ENCODE data around the gene PFKFB2.

PFKFB2 gene

DNA sequence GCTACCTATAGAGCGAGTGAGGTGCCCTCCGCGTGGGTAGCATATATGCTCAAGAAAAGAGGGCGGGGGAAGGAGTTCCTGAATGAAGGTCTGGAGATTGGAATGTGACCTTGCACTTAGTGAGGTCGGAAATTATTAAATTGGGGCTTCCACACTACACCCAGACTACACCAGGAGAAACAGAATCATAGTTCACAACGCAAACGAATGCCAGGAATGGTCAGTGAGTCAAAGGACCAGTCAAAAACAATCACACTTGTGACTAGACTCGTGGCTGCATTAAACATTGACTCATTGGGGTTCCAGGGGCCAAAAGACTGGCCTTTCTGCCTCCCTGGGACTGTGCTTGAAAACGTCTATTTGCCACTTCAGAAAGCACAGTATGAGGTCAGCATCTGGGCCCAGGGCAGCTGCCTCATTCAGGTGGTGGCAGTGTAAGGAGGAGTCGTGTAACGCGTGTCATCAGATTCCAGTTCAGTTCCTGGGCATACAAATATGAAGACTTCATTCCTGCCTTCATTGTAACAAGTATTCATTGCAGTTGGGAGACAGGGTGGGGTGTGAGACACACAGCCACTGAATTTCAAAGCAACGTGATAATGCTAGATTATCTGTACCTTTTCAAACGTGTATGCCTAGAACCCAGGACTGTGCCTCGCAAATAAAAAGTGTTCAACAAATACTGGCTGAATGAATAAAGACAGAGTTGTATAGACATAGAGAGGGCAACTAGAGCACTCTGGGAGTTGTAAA lies 1.7 kb upstream of the PFKFB2 start, which contains the start of gene YOD1:
Gene YOD1 (minus strand): TSS at position 18 of the 753 bp plus-strand sequence. CDS start 178 bp downstream, outside the sequence.
- intact Hi-C loops (cut with DNase I; ENCODE audit: low total_unique reads) = no loop called here
- TF ChIP-seq, protein P1, sequence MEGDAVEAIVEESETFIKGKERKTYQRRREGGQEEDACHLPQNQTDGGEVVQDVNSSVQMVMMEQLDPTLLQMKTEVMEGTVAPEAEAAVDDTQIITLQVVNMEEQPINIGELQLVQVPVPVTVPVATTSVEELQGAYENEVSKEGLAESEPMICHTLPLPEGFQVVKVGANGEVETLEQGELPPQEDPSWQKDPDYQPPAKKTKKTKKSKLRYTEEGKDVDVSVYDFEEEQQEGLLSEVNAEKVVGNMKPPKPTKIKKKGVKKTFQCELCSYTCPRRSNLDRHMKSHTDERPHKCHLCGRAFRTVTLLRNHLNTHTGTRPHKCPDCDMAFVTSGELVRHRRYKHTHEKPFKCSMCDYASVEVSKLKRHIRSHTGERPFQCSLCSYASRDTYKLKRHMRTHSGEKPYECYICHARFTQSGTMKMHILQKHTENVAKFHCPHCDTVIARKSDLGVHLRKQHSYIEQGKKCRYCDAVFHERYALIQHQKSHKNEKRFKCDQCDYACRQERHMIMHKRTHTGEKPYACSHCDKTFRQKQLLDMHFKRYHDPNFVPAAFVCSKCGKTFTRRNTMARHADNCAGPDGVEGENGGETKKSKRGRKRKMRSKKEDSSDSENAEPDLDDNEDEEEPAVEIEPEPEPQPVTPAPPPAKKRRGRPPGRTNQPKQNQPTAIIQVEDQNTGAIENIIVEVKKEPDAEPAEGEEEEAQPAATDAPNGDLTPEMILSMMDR (IDR thresholded peaks at IDR 0.05) = no peak
- peaks cover 0 to 47% (median 27%) of the 10 kb centered on the region in 4 donors for H3K4me1 ChIP-seq
- peaks cover 14 to 23% (median 15%) of the 10 kb centered on the region in 3 donors for H3K36me3 ChIP-seq
- no peak for DNase-seq
- H3K9me3 ChIP-seq = no peaks in the 10 kb centered on the region
- H3K4me3 ChIP-seq = peak within 1 kb of the TSS; percentile 83 to 85
- H3K27me3 ChIP-seq = no peaks in the 10 kb centered on the region
- peak within 1 kb of the TSS; percentile 85 to 86 for H3K27ac ChIP-seq

DNA sequence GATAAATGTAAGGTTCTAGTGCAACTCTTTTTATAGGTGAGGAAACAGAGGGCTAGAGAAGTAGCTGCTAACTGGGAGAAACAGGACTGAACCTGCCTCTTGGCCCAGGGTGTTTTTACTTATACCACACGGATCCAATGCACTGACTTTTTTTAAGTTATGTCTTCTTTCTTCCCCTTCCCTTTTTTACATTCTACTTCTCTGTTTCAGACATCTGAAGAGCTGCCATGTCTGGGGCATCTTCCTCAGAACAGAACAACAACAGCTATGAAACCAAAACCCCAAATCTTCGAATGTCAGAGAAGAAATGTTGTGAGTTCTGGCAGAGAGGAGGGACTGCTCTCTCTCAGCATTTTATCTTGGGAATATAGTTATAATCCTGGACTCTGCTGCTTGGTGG lies 1.4 kb downstream of the PFKFB2 start:
- intact Hi-C loops (cut with DNase I; ENCODE audit: low total_unique reads) = no loop called here
- Histone ChIP-seq H3K27me3 (no peaks in the 10 kb centered on the region), H3K4me3 (no peak overlapping the region), H3K36me3 (no peaks in the 10 kb centered on the region), H3K4me1 (peaks cover 0 to 25% (median 14%) of the 10 kb centered on the region in 4 donors), H3K9me3 (no peaks in the 10 kb centered on the region), H3K27ac (peak overlapping the region; percentile 81 to 90)
- TF ChIP-seq, protein P1 (IDR thresholded peaks at IDR 0.05) = no peak
- DNase-seq = no peak

DNA sequence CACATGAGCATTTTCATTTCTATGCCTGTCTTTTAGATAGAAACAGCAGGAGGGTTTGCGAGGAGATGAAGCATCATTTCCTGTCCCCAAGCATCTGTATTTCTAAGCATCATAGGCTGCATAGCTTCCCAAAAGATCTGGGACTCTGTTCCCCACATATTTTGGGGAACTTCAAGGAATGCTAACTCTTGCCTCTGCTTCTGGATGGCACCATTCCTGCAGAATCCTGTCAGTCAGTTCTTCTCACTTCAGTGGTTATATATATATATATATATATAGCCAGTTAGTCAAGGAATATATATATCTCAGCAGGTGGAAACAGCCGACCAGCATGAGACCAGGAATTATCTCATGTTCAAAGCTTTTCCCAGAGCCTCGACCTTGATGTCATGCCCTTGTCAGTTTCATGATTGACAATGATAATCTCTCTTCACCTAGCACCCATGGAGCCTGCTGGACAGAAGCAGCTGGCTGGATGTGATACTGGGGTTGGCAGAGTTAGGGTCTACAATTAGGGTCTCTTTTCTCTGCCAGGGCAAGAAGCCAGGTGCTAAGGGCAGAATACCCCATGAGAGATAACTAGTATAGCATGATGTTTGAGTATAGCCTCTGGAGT lies 2.4 kb downstream of the PFKFB2 start:
- intact Hi-C loops (cut with DNase I; ENCODE audit: low total_unique reads) = no loop called here
- Histone ChIP-seq H3K4me1 (peaks cover 0 to 23% (median 10%) of the 10 kb centered on the region in 4 donors), H3K36me3 (no peaks in the 10 kb centered on the region), H3K4me3 (no peak overlapping the region), H3K27me3 (no peaks in the 10 kb centered on the region), H3K27ac (no peak overlapping the region), H3K9me3 (no peaks in the 10 kb centered on the region)
- no peak for DNase-seq
- TF ChIP-seq, protein P1 (IDR thresholded peaks at IDR 0.05) = no peak

DNA sequence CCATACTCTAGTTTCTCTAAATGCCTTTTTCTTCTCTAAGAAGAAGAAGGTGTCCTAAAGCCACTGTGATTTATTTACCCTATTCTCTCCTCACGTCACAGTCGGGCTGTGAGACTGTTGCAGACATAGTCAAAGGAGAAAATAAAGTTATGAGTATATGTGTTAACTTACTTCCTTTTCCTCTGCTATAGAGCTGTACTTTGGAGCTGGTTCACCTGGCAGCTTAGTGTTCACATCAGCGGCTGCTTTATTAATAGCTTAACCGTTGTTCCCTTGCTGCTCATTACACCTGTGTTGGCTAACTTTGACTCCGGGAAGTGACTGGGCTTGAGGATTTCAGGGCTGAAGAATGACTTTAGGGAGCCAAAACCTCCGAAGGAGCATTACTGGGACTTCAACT lies 3.6 kb downstream of the PFKFB2 start:
- TF ChIP-seq, protein P1 (IDR thresholded peaks at IDR 0.05) = no peak
- Histone ChIP-seq H3K4me3 (no peak overlapping the region), H3K36me3 (peaks cover 4 to 5% (median 4%) of the 10 kb centered on the region in 3 donors), H3K27ac (no peak overlapping the region), H3K27me3 (no peaks in the 10 kb centered on the region), H3K9me3 (no peaks in the 10 kb centered on the region), H3K4me1 (peaks cover 0 to 17% (median 8%) of the 10 kb centered on the region in 4 donors)
- no peak for DNase-seq
- intact Hi-C loops (cut with DNase I; ENCODE audit: low total_unique reads) = no loop called here

DNA sequence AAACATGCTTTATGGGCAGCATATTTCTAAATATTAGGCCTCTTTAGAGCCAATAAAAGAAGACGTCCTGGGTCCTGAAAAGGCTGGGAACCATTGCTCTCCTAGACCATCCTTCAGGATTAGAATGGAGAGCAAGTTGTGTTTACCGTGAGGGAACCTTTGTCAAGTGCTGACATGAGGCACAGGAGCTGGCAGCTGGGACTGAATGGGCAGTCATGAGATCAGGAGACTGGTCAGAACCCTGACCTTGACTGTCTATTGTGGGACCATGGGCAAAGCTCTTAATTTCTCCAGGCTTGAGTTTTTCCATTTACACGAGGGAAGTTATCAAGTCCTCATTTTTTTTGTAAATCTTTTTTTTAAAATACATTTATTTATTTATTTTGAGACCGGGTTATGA lies 5.2 kb downstream of the PFKFB2 start:
- no peak overlapping the region for H3K27ac ChIP-seq
- intact Hi-C loops (cut with DNase I; ENCODE audit: low total_unique reads) = no loop called here
- TF ChIP-seq, protein P1 (IDR thresholded peaks at IDR 0.05) = no peak

More for the DNA sequence above, 5.2 kb downstream of the PFKFB2 start:
- Histone ChIP-seq H3K9me3 (no peaks in the 10 kb centered on the region), H3K4me1 (peaks cover 0 to 8% (median 0%) of the 10 kb centered on the region in 4 donors), H3K27me3 (no peaks in the 10 kb centered on the region), H3K36me3 (peaks cover 9 to 21% (median 19%) of the 10 kb centered on the region in 3 donors), H3K4me3 (no peak overlapping the region)
- no peak for DNase-seq
